Calu3 (cell line): ENCODE data around the gene KCND1. TPM values are rescaled to one million over a fixed set of nuclear protein-coding genes. Genes with fewer than 3 reads are reported as not detected.

Source experiments
- BruUV-seq: library from RNA; stranded (reverse); fragments of 400-500 nt; replicated peaks from 2 replicates; lab custom pipeline; 2021; lab: Mats Ljungman, UMichigan
- CTCF ChIA-PET: fragments of 300-600 bp; sonication (Branson Sonifier 250); formaldehyde crosslinking; loops from one replicate; lab custom pipeline; 2022; ENCODE audit warnings: antibody characterized with exemption; lab: Charles Lee
- DNase-seq: peaks from one replicate; pipeline ENCODE4 v3.0.0; 2022
- H3K27ac Mint-ChIP-seq: one replicate; pipeline ENCODE4 v1.8.0; 2022; ENCODE audit warnings: mixed read lengths; ENCODE audit not compliant: unreplicated experiment
- H3K27me3 Mint-ChIP-seq: one replicate; pipeline ENCODE4 v1.8.0; 2022; ENCODE audit warnings: mixed read lengths; ENCODE audit not compliant: unreplicated experiment
- H3K36me3 Mint-ChIP-seq: one replicate; pipeline ENCODE4 v1.8.0; 2022; ENCODE audit warnings: mild to moderate bottlenecking, moderate library complexity, mixed read lengths; ENCODE audit not compliant: insufficient read depth, unreplicated experiment
- H3K4me1 Mint-ChIP-seq: one replicate; pipeline ENCODE4 v1.8.0; 2022; ENCODE audit warnings: mild to moderate bottlenecking, low read depth, mixed read lengths; ENCODE audit not compliant: unreplicated experiment
- H3K4me3 Mint-ChIP-seq: one replicate; pipeline ENCODE4 v1.8.0; 2022; ENCODE audit warnings: mild to moderate bottlenecking, low read depth, moderate library complexity, mixed read lengths; ENCODE audit not compliant: unreplicated experiment
- H3K9me3 Mint-ChIP-seq: one replicate; pipeline ENCODE4 v1.8.0; 2022; ENCODE audit warnings: low read depth, mixed read lengths; ENCODE audit not compliant: unreplicated experiment
- intact Hi-C: fragments of 100-400 bp; cut with micrococcal nuclease; formaldehyde crosslinking; loops from one replicate; pipeline ENCODE4 v1.10.0; 2022; ENCODE audit not compliant: unreplicated experiment
- total RNA-seq: library from RNA; stranded (reverse); gene quantifications from 2 replicates; pipeline ENCODE4 v1.2.3, GENCODE V29; 2022
- TF ChIP-seq, protein P1 (sequence below): fragments of 200-600 bp; IDR thresholded peaks from one replicate; pipeline ENCODE4 v1.8.0; 2022; ENCODE audit warnings: antibody characterized with exemption; ENCODE audit not compliant: unreplicated experiment

KCND1 gene
- total RNA-seq, 1 experiment from 2014 or later, result 8.4 TPM

DNA sequence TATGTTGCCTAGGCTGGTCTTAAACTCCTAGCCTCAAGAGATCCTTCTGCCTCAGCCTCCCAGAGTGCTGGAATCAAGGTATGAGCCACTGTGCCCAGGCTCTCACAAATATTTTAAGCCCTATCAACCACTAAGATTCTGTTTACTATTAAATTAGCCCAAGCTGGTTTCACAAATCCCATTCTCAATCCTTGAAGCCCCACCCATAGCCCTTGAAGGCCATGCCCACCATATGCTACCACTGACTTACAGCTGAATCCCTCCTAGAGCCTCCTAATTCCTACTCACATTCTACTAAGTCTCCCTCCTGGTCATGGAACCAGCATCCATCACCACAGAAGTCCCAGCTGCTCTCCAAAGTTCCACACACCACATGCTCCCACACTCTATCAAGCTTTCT, 20.7 kb upstream of the KCND1 start:
- TF ChIP-seq, protein P1, sequence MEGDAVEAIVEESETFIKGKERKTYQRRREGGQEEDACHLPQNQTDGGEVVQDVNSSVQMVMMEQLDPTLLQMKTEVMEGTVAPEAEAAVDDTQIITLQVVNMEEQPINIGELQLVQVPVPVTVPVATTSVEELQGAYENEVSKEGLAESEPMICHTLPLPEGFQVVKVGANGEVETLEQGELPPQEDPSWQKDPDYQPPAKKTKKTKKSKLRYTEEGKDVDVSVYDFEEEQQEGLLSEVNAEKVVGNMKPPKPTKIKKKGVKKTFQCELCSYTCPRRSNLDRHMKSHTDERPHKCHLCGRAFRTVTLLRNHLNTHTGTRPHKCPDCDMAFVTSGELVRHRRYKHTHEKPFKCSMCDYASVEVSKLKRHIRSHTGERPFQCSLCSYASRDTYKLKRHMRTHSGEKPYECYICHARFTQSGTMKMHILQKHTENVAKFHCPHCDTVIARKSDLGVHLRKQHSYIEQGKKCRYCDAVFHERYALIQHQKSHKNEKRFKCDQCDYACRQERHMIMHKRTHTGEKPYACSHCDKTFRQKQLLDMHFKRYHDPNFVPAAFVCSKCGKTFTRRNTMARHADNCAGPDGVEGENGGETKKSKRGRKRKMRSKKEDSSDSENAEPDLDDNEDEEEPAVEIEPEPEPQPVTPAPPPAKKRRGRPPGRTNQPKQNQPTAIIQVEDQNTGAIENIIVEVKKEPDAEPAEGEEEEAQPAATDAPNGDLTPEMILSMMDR, result no peak
- Mint-ChIP-seq H3K4me3 (no peak overlapping the region), H3K27me3 (no peaks in the 10 kb centered on the region), H3K4me1 (no peaks in the 10 kb centered on the region), H3K27ac (no peak overlapping the region), H3K9me3 (no peaks in the 10 kb centered on the region), H3K36me3 (peaks cover 34% of the 10 kb centered on the region)
- BruUV-seq, result no TSS peak
- CTCF ChIA-PET, result no interaction called here
- DNase-seq, result no peak
- intact Hi-C loops, result no loop called here

DNA sequence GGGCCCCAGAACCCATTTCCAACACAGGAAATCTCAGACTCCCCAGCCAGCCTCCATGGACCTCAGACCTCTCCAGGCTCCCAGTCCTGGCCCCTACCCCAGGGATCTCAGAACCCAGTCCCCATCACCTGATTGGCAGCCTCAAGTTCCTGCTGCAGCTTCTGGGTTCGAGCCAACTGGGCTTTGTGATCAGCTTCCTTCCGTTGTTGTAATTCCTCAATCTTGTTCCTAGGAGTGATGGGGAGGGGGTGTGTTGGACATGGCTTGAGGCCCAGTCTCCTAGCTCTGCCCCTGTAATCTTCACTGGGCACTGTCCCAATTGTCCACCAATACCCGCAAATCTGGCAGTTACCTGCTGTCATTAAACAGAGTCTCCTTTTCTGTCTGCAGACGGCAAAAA, 17.8 kb upstream of the KCND1 start:
- CTCF ChIA-PET, result no interaction called here
- intact Hi-C loops, result no loop called here
- Mint-ChIP-seq H3K4me3 (no peak overlapping the region), H3K4me1 (no peaks in the 10 kb centered on the region), H3K27me3 (no peaks in the 10 kb centered on the region), H3K9me3 (no peaks in the 10 kb centered on the region), H3K27ac (no peak overlapping the region), H3K36me3 (peaks cover 49% of the 10 kb centered on the region)
- DNase-seq, result no peak
- no TSS peak for BruUV-seq
- TF ChIP-seq, protein P1, result no peak

DNA sequence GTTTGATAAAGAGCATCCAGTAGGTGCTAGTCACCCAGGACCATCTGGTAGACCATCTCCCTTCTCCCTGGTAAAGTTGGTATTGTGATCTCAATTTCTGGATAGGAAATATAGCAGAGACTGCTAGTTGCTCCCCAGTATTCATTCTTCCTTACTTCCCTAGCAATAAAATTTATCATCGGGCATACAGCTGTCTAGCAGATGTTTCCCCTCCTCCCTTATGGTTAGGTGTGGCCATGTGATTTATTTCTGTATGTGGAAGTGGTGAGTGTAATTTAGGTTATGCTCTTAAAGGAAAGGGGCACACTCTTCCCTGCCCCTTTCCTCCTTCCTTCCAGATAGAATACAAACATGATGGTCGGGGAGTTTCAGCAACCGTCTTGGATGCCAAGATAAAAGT, 12.3 kb upstream of the KCND1 start:
- CTCF ChIA-PET, result no interaction called here
- DNase-seq, result no peak
- Mint-ChIP-seq H3K4me1 (no peaks in the 10 kb centered on the region), H3K4me3 (no peak overlapping the region), H3K27me3 (no peaks in the 10 kb centered on the region), H3K9me3 (no peaks in the 10 kb centered on the region), H3K36me3 (peaks cover 48% of the 10 kb centered on the region), H3K27ac (no peak overlapping the region)
- TF ChIP-seq, protein P1, result no peak
- intact Hi-C loops, result no loop called here
- BruUV-seq, result no TSS peak

DNA sequence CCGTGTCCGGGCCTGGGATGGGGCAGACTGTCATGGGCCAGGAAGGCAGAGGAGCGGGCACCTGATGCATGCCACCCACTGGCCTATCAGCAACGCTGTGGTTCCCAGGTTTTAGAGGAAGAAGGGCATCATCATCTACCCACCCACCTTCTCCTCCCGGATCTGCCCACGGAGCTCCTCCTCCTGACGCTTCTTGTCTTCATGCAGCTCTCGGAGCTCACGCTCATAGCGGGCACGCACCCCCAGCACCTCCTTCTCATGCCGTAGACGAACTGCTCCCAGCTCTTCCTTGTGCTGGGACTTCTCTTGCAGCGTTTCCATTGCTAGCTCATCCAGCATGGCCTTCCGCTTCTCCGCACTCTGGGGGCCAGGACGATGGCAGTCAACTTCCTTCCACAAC, 11.4 kb upstream of the KCND1 start:
- no peaks in the 10 kb centered on the region for H3K4me1 Mint-ChIP-seq
- no peaks in the 10 kb centered on the region for H3K27me3 Mint-ChIP-seq
- no peak for DNase-seq
- H3K9me3 Mint-ChIP-seq, result no peaks in the 10 kb centered on the region
- H3K36me3 Mint-ChIP-seq, result peaks cover 49% of the 10 kb centered on the region
- no peak overlapping the region for H3K27ac Mint-ChIP-seq
- CTCF ChIA-PET, result interaction anchor here (0.5 kb wide), 1 partner anchor 17 kb away, joined by 5 read pairs; no protein-coding TSS in a partner anchor
- H3K4me3 Mint-ChIP-seq, result no peak overlapping the region
- TF ChIP-seq, protein P1, result no peak
- intact Hi-C loops, result no loop called here
- BruUV-seq, result TSS peak; percentile 74
